NT2/D1 (cell line): ENCODE measurements around the gene ALB.

Experiments
- SUZ12 ChIP-seq: IDR thresholded peaks from 2 replicates; pipeline ENCODE4 v1.6.1; 2011; ENCODE audit not compliant: insufficient read length, insufficient read depth; ENCODE audit errors: extremely low read depth
- YY1 ChIP-seq: IDR thresholded peaks from 2 replicates; pipeline ENCODE4 v1.6.1; 2011; ENCODE audit not compliant: insufficient read length, insufficient read depth
- ZNF274 ChIP-seq: IDR thresholded peaks from 2 replicates; pipeline ENCODE4 v1.6.1; 2011; ENCODE audit warnings: mild to moderate bottlenecking, low read depth, low read length

DNA sequence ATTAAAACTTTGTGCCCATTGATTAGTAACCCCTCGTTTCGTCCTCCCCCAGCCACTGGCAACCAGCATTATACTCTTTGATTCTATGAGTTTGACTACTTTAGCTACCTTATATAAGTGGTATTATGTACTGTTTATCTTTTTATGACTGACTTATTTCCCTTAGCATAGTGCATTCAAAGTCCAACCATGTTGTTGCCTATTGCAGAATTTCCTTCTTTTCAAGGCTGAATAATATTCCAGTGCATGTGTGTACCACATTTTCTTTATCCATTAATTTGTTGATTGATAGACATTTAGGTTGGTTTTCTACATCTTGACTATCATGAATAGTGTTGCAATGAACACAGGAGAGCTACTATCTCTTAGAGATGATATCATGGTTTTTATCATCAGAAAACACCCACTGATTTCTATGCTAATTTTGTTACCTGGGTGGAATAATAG is 3.2 kb downstream of the ALB start:
- TF ChIP-seq YY1 (no peak), ZNF274 (no peak), SUZ12 (no peak)
